ENCODE results near the gene ZNF491. TPM values are rescaled to one million over a fixed set of nuclear protein-coding genes. Genes with fewer than 3 reads are reported as not detected.
"Not testable (repeated sequence)": the region's sequence is repeated elsewhere in the genome, so short reads cannot be mapped to it uniquely, and the experiment has no call there.

ZNF491 gene
- total and polyA plus RNA-seq, 9 of the 15 experiments (the other 6 are each of a cell fraction or from before 2014, with no cell fraction given): 0.19 to 0.95 (median 0.39) TPM; not detected in 1

- TF ChIP-seq BRCA1 (IDR thresholded peaks at IDR 0.05) (no peak), BRCA1 (CRISPR knock-in tag; IDR thresholded peaks at IDR 0.05) (no peak), CHD1 (IDR thresholded peaks at IDR 0.05; ENCODE audit: low read length) (no peak), WHSC1 (IDR thresholded peaks at IDR 0.05; ENCODE audit: low read length) (no peak), KLF13 (tag; IDR thresholded peaks at IDR 0.05; ENCODE audit: borderline replicate concordance, low read depth) (no peak), NCOA1 (IDR thresholded peaks at IDR 0.05; ENCODE audit: low read depth) (no peak), ARID1B (IDR thresholded peaks at IDR 0.05) (peak; percentile 68), NFE2 (IDR thresholded peaks at IDR 0.05; ENCODE audit: low read depth) (peak; percentile 52), POLR2H (tag; IDR thresholded peaks at IDR 0.05; ENCODE audit: low read depth) (no peak), ZNF695 (CRISPR knock-in tag; IDR thresholded peaks at IDR 0.05) (no peak), RBM39 (optimal IDR thresholded peaks at IDR 0.05; ENCODE audit: low read depth, low read length) (no peak), HDAC3 (IDR thresholded peaks at IDR 0.05; ENCODE audit: borderline replicate concordance, partially characterized antibody) (no peak), ERF (CRISPR knock-in tag; IDR thresholded peaks at IDR 0.05) (no peak)
- TF ChIP-seq, protein P1, sequence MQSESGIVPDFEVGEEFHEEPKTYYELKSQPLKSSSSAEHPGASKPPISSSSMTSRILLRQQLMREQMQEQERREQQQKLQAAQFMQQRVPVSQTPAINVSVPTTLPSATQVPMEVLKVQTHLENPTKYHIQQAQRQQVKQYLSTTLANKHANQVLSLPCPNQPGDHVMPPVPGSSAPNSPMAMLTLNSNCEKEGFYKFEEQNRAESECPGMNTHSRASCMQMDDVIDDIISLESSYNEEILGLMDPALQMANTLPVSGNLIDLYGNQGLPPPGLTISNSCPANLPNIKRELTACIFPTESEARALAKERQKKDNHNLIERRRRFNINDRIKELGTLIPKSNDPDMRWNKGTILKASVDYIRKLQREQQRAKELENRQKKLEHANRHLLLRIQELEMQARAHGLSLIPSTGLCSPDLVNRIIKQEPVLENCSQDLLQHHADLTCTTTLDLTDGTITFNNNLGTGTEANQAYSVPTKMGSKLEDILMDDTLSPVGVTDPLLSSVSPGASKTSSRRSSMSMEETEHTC (IDR thresholded peaks at IDR 0.05): no peak
- TF ChIP-seq, protein P2, sequence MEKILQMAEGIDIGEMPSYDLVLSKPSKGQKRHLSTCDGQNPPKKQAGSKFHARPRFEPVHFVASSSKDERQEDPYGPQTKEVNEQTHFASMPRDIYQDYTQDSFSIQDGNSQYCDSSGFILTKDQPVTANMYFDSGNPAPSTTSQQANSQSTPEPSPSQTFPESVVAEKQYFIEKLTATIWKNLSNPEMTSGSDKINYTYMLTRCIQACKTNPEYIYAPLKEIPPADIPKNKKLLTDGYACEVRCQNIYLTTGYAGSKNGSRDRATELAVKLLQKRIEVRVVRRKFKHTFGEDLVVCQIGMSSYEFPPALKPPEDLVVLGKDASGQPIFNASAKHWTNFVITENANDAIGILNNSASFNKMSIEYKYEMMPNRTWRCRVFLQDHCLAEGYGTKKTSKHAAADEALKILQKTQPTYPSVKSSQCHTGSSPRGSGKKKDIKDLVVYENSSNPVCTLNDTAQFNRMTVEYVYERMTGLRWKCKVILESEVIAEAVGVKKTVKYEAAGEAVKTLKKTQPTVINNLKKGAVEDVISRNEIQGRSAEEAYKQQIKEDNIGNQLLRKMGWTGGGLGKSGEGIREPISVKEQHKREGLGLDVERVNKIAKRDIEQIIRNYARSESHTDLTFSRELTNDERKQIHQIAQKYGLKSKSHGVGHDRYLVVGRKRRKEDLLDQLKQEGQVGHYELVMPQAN (IDR thresholded peaks at IDR 0.05; ENCODE audit: borderline replicate concordance): no peak
- TF ChIP-seq, protein P3, sequence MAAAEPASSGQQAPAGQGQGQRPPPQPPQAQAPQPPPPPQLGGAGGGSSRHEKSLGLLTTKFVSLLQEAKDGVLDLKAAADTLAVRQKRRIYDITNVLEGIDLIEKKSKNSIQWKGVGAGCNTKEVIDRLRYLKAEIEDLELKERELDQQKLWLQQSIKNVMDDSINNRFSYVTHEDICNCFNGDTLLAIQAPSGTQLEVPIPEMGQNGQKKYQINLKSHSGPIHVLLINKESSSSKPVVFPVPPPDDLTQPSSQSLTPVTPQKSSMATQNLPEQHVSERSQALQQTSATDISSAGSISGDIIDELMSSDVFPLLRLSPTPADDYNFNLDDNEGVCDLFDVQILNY (CRISPR knock-in tag; IDR thresholded peaks at IDR 0.05): no peak
Measured at GRCh38 chr19:11821474-11822109, 23.3 kb downstream of the ZNF491 start (continued).

- H3K27ac ChIP-seq (ENCODE audit: extremely low read depth, low read depth, low read length); H3K4me1 ChIP-seq (replicated peaks in 1 of 2; ENCODE audit: control insufficient read depth in 2 of 2, insufficient read depth in 2 of 2, low read length in 2 of 2); H3K9ac ChIP-seq (ENCODE audit: insufficient read depth in 1 of 2, low read depth in 2 of 2, low read length in 2 of 2); BruUV-seq (replicated peaks); H3K27me3 ChIP-seq (ENCODE audit: control insufficient read depth in 2 of 2, insufficient read depth in 2 of 2, low read length in 2 of 2); H3K4me2 ChIP-seq (ENCODE audit: insufficient read depth, low read length); intact Hi-C loops (cut with micrococcal nuclease); H3K4me3 ChIP-seq; FAIRE-seq; ATAC-seq; DNase-seq (ENCODE audit: extremely low read depth in 1 of 4, low spot score in 3 of 4); H4K20me1 ChIP-seq (replicated peaks; ENCODE audit: control insufficient read depth, insufficient read depth, low read length); H3K9me1 ChIP-seq (ENCODE audit: control insufficient read depth, insufficient read depth, low read length); H2AFZ ChIP-seq (ENCODE audit: low read depth, low read length); in situ Hi-C loops (cut with MboI); CTCF ChIA-PET (ENCODE audit: low intra/inter-chr PET ratio): not testable (repeated sequence)
- Histone ChIP-seq H3K9me3 (replicated peaks; ENCODE audit: control insufficient read depth, insufficient read depth, low read depth, low read length) (peaks cover 43% of the 10 kb centered on the region), H3K79me2 (ENCODE audit: control insufficient read depth, insufficient read depth, low read length) (peaks cover 26% of the 10 kb centered on the region), H3K36me3 (ENCODE audit: control insufficient read depth, insufficient read depth, low read length) (peaks cover 83% of the 10 kb centered on the region)
- POLR2A ChIA-PET: interaction anchor here (0.6 kb wide), 1 partner anchor 66 kb away, joined by 3 read pairs; no protein-coding TSS in a partner anchor
- 98% methylated on average over 7 of the region's 7 CpGs for WGBS (ENCODE audit: insufficient coverage, low coverage, missing lambda C conversion rate)
Measured at GRCh38 chr19:11828957-11829876, 30.9 kb downstream of the ZNF491 start.

Data from K562 (cell line).